ENCODE results near the gene BEGAIN. TPM values are rescaled to one million over a fixed set of nuclear protein-coding genes. Genes with fewer than 3 reads are reported as not detected.

The BEGAIN gene
- total RNA-seq, 1 donor from 2014 or later, result 0.54 TPM

GRCh38 chr14:100590726-100591452 is 3.7 kb upstream of the BEGAIN start:
- peaks cover 5% of the 10 kb centered on the region for H3K4me1 ChIP-seq (ENCODE audit: insufficient read depth, low read length)
- H3K36me3 Mint-ChIP-seq (ENCODE audit: low read depth, unreplicated experiment), result peaks cover 2% of the 10 kb centered on the region
- H3K4me1 Mint-ChIP-seq (ENCODE audit: low read depth, unreplicated experiment), result no peaks in the 10 kb centered on the region
- no peak overlapping the region for H2AFZ ChIP-seq (ENCODE audit: low read depth, low read length)
- H3K79me2 ChIP-seq (ENCODE audit: insufficient read depth, low read length), result no peaks in the 10 kb centered on the region
- H3K36me3 ChIP-seq (ENCODE audit: insufficient read depth, low read length), result no peaks in the 10 kb centered on the region
- H3K9me3 ChIP-seq (ENCODE audit: insufficient read depth, low read depth, low read length), result no peaks in the 10 kb centered on the region
- H3K27me3 Mint-ChIP-seq (ENCODE audit: low read depth, unreplicated experiment), result peaks cover 69% of the 10 kb centered on the region
- no peak overlapping the region for H3K9ac ChIP-seq (ENCODE audit: low read length)
- H3K4me3 ChIP-seq (ENCODE audit: insufficient read depth, low read depth, low read length), result no peak overlapping the region
- no peak for FAIRE-seq
- no peak overlapping the region for H3K27ac ChIP-seq (ENCODE audit: low read depth, low read length)
- TF ChIP-seq EZH2 (IDR thresholded peaks at IDR 0.05; ENCODE audit: insufficient read depth, low read length) (no peak), CTCF (IDR thresholded peaks at IDR 0.05; ENCODE audit: insufficient read depth, low read depth, low read length) (no peak)
- peaks cover 18% of the 10 kb centered on the region for H3K27me3 ChIP-seq (ENCODE audit: insufficient read depth, low read length)
- H3K4me2 ChIP-seq (ENCODE audit: low read length), result no peak overlapping the region
- H3K9me3 Mint-ChIP-seq (ENCODE audit: unreplicated experiment), result no peaks in the 10 kb centered on the region
- no peak overlapping the region for H3K4me3 Mint-ChIP-seq (ENCODE audit: unreplicated experiment)
- H3K27ac Mint-ChIP-seq (ENCODE audit: unreplicated experiment), result no peak overlapping the region
- no peaks in the 10 kb centered on the region for H4K20me1 ChIP-seq (ENCODE audit: insufficient read depth, low read length)
- DNase-seq (ENCODE audit: low read depth), result no peak

GRCh38 chr14:100589760-100590469 is 2.7 kb upstream of the BEGAIN start:
- peaks cover 2% of the 10 kb centered on the region for H3K36me3 Mint-ChIP-seq (ENCODE audit: low read depth, unreplicated experiment)
- no peaks in the 10 kb centered on the region for H3K36me3 ChIP-seq (ENCODE audit: insufficient read depth, low read length)
- no peaks in the 10 kb centered on the region for H3K9me3 Mint-ChIP-seq (ENCODE audit: unreplicated experiment)
- no peak overlapping the region for H3K9ac ChIP-seq (ENCODE audit: low read length)
- no peaks in the 10 kb centered on the region for H3K9me3 ChIP-seq (ENCODE audit: insufficient read depth, low read depth, low read length)
- FAIRE-seq (no peak), DNase-seq (ENCODE audit: low read depth) (no peak)
- TF ChIP-seq CTCF (IDR thresholded peaks at IDR 0.05; ENCODE audit: insufficient read depth, low read depth, low read length) (no peak), EZH2 (IDR thresholded peaks at IDR 0.05; ENCODE audit: insufficient read depth, low read length) (no peak)
- peaks cover 5% of the 10 kb centered on the region for H3K4me1 ChIP-seq (ENCODE audit: insufficient read depth, low read length)
- H3K4me3 Mint-ChIP-seq (ENCODE audit: unreplicated experiment), result no peak overlapping the region
- peaks cover 12% of the 10 kb centered on the region for H3K27me3 ChIP-seq (ENCODE audit: insufficient read depth, low read length)
- no peak overlapping the region for H3K27ac ChIP-seq (ENCODE audit: low read depth, low read length)
- H3K4me3 ChIP-seq (ENCODE audit: insufficient read depth, low read depth, low read length), result no peak overlapping the region
- peaks cover 69% of the 10 kb centered on the region for H3K27me3 Mint-ChIP-seq (ENCODE audit: low read depth, unreplicated experiment)
- H3K79me2 ChIP-seq (ENCODE audit: insufficient read depth, low read length), result no peaks in the 10 kb centered on the region
- no peak overlapping the region for H3K4me2 ChIP-seq (ENCODE audit: low read length)
- no peak overlapping the region for H2AFZ ChIP-seq (ENCODE audit: low read depth, low read length)
- no peaks in the 10 kb centered on the region for H4K20me1 ChIP-seq (ENCODE audit: insufficient read depth, low read length)
- H3K4me1 Mint-ChIP-seq (ENCODE audit: low read depth, unreplicated experiment), result no peaks in the 10 kb centered on the region
- H3K27ac Mint-ChIP-seq (ENCODE audit: unreplicated experiment), result no peak overlapping the region

Data from astrocyte (in vitro differentiated cells and primary cell).